ENCODE measurements around the gene CDH13. TPM values are rescaled to one million over a fixed set of nuclear protein-coding genes. Genes with fewer than 3 reads are reported as not detected.

CDH13 gene
- total RNA-seq, 1 donor from 2014 or later, result 81.1 TPM

GRCh38 chr16:83680980-83681379 lies 1054.2 kb downstream of the CDH13 start:
- H3K4me3 Mint-ChIP-seq (ENCODE audit: unreplicated experiment), result peak overlapping the region; percentile 45
- peaks cover 3% of the 10 kb centered on the region for H3K27me3 Mint-ChIP-seq (ENCODE audit: unreplicated experiment)
- H3K4me1 Mint-ChIP-seq (ENCODE audit: low read depth, unreplicated experiment), result peaks cover 41% of the 10 kb centered on the region
- no peak for DNase-seq
- no peaks in the 10 kb centered on the region for H3K36me3 Mint-ChIP-seq (ENCODE audit: unreplicated experiment)
- H3K9me3 Mint-ChIP-seq (ENCODE audit: unreplicated experiment), result peaks cover 4% of the 10 kb centered on the region
- TF ChIP-seq, protein P1, sequence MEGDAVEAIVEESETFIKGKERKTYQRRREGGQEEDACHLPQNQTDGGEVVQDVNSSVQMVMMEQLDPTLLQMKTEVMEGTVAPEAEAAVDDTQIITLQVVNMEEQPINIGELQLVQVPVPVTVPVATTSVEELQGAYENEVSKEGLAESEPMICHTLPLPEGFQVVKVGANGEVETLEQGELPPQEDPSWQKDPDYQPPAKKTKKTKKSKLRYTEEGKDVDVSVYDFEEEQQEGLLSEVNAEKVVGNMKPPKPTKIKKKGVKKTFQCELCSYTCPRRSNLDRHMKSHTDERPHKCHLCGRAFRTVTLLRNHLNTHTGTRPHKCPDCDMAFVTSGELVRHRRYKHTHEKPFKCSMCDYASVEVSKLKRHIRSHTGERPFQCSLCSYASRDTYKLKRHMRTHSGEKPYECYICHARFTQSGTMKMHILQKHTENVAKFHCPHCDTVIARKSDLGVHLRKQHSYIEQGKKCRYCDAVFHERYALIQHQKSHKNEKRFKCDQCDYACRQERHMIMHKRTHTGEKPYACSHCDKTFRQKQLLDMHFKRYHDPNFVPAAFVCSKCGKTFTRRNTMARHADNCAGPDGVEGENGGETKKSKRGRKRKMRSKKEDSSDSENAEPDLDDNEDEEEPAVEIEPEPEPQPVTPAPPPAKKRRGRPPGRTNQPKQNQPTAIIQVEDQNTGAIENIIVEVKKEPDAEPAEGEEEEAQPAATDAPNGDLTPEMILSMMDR (IDR thresholded peaks at IDR 0.05; ENCODE audit: partially characterized antibody, unreplicated experiment), result no peak
- H3K27ac Mint-ChIP-seq (ENCODE audit: unreplicated experiment), result peak overlapping the region; percentile 74

DNA sequence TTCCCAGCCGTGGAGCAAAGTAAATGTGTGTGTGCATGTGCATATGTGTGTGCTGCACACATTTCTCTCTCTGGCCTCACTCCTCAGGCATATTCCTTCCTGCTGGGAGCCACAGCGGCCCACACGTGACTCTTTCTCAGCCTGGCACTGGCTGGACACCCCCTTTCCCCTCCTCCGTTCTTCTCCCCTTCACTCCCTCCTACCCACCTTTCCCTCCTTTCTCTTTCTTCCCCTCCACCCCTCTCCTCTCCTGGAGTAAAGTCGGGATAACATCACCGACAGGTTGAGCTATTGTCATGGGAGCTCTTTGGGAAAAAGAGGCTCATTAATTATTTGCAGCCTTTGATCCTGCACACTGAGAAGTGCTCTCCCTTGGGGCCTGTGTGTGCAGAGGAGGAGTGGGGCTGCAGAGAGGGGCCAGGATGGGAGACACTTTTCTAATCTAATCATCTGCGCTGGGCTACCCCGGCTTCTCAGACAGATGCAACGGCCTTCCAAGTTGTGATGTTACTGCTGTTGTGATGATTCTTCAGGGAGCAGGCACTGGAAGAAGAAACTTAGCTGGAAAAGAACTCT lies 1054.7 kb downstream of the CDH13 start:
- H3K4me3 Mint-ChIP-seq (ENCODE audit: unreplicated experiment), result peak overlapping the region; percentile 55
- no peaks in the 10 kb centered on the region for H3K36me3 Mint-ChIP-seq (ENCODE audit: unreplicated experiment)
- H3K27ac Mint-ChIP-seq (ENCODE audit: unreplicated experiment), result peak overlapping the region; percentile 73
- peaks cover 36% of the 10 kb centered on the region for H3K4me1 Mint-ChIP-seq (ENCODE audit: low read depth, unreplicated experiment)
- H3K9me3 Mint-ChIP-seq (ENCODE audit: unreplicated experiment), result no peaks in the 10 kb centered on the region
- peaks cover 3% of the 10 kb centered on the region for H3K27me3 Mint-ChIP-seq (ENCODE audit: unreplicated experiment)
- peak; percentile 56 for DNase-seq
- TF ChIP-seq, protein P1 (IDR thresholded peaks at IDR 0.05; ENCODE audit: partially characterized antibody, unreplicated experiment), result no peak

DNA sequence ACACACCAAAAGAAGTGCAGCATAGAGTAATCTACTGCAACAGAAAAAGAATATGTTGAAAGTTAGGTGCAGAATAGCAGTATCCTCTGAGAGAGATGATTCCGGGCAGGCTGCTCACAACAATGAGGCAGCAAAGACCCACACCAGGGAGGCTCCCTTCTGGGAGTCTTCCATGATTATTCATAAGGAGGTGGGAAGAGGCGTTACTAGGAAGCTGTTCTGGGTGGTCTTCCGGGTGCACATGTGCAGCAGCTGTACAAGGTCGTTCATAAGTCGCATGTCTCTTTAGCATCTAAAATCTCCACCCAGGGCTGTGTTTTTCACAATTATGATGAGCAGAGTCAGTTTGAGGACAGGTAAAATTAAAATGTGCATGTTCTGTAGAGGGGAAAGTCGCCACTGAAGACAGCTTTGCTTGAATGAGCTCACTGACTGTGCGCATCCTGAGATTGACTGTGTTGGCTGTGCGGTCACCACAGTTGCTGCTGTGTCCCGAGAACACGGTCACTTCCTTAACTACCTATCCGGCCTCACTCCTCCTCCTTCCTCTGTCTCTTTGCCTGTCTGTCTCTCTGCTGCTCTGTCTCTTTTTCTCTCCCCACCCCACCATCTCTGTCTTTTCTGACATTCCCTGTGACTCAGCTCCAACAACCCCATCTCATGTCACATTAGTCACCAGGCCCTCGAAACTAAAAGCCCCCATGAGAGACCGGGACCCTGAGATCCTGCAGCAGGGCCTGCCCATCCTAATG lies 1055.5 kb downstream of the CDH13 start:
- DNase-seq, result no peak
- Mint-ChIP-seq H3K4me1 (ENCODE audit: low read depth, unreplicated experiment) (peaks cover 31% of the 10 kb centered on the region), H3K27ac (ENCODE audit: unreplicated experiment) (peak overlapping the region; percentile 73), H3K4me3 (ENCODE audit: unreplicated experiment) (peak overlapping the region; percentile 55), H3K36me3 (ENCODE audit: unreplicated experiment) (no peaks in the 10 kb centered on the region), H3K9me3 (ENCODE audit: unreplicated experiment) (no peaks in the 10 kb centered on the region), H3K27me3 (ENCODE audit: unreplicated experiment) (peaks cover 3% of the 10 kb centered on the region)
- TF ChIP-seq, protein P1 (IDR thresholded peaks at IDR 0.05; ENCODE audit: partially characterized antibody, unreplicated experiment), result no peak

GRCh38 chr16:83682868-83683235 lies 1056.1 kb downstream of the CDH13 start:
- Mint-ChIP-seq H3K4me1 (ENCODE audit: low read depth, unreplicated experiment) (peaks cover 31% of the 10 kb centered on the region), H3K9me3 (ENCODE audit: unreplicated experiment) (no peaks in the 10 kb centered on the region), H3K27me3 (ENCODE audit: unreplicated experiment) (peaks cover 3% of the 10 kb centered on the region), H3K36me3 (ENCODE audit: unreplicated experiment) (no peaks in the 10 kb centered on the region), H3K4me3 (ENCODE audit: unreplicated experiment) (no peak overlapping the region), H3K27ac (ENCODE audit: unreplicated experiment) (peak overlapping the region; percentile 73)
- DNase-seq, result no peak
- TF ChIP-seq, protein P1 (IDR thresholded peaks at IDR 0.05; ENCODE audit: partially characterized antibody, unreplicated experiment), result no peak

DNA sequence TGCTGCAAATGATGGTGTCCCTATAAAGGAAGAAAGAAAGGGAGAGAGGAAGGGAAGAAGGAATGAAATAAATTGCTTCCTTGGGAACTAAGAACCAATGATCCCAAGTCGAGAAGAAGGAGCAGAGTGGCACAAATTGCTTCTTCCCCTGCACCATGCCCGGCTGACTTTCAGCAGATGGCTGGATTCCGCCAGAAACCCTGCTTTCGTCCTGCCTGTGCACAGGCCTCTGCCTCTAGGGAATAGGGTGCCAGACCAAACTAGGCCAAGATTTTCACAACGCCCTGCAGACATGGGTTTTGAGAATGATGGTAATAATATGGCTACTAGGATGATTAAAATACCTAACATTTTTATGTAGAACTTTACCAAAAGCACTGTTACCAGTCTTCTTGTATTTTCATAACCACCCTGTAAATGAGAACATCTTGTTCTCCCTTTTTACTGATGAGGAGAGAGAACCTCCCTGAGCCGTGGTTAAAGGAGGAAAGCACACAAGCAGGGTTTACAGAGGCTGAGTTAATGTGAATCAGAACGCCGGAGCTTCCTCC lies 1058.9 kb downstream of the CDH13 start:
- Mint-ChIP-seq H3K27ac (ENCODE audit: unreplicated experiment) (no peak overlapping the region), H3K4me3 (ENCODE audit: unreplicated experiment) (no peak overlapping the region), H3K4me1 (ENCODE audit: low read depth, unreplicated experiment) (peaks cover 29% of the 10 kb centered on the region), H3K9me3 (ENCODE audit: unreplicated experiment) (peaks cover 2% of the 10 kb centered on the region), H3K36me3 (ENCODE audit: unreplicated experiment) (no peaks in the 10 kb centered on the region), H3K27me3 (ENCODE audit: unreplicated experiment) (peaks cover 6% of the 10 kb centered on the region)
- no peak for DNase-seq
- TF ChIP-seq, protein P1 (IDR thresholded peaks at IDR 0.05; ENCODE audit: partially characterized antibody, unreplicated experiment), result no peak
